ENCODE measurements around the gene DCAF11. TPM values are rescaled to one million over a fixed set of nuclear protein-coding genes. Genes with fewer than 3 reads are reported as not detected.

The DCAF11 gene
- total and polyA plus RNA-seq, 2 of the 13 experiments (the other 11 are each of a cell fraction or from before 2014, with no cell fraction given) = 150 to 257 TPM

GRCh38 chr14:24146978-24147760 lies 32.6 kb downstream of the DCAF11 start, which contains the start of gene RNF31 (continued):
- no peak; the same call in 1 of the 2 replicates for TF ChIP-seq ZBTB26 (CRISPR knock-in tag; IDR thresholded peaks at IDR 0.05; ENCODE audit: borderline replicate concordance)
- no peak; the same call in none of the 2 replicates for TF ChIP-seq JUN (CRISPR knock-in tag; IDR thresholded peaks at IDR 0.05)
- TF ChIP-seq SP1 (IDR thresholded peaks at IDR 0.05) = no peak
- peak; percentile 93 for TF ChIP-seq SP1 (CRISPR knock-in tag; IDR thresholded peaks at IDR 0.05)
- TF ChIP-seq, protein P1, sequence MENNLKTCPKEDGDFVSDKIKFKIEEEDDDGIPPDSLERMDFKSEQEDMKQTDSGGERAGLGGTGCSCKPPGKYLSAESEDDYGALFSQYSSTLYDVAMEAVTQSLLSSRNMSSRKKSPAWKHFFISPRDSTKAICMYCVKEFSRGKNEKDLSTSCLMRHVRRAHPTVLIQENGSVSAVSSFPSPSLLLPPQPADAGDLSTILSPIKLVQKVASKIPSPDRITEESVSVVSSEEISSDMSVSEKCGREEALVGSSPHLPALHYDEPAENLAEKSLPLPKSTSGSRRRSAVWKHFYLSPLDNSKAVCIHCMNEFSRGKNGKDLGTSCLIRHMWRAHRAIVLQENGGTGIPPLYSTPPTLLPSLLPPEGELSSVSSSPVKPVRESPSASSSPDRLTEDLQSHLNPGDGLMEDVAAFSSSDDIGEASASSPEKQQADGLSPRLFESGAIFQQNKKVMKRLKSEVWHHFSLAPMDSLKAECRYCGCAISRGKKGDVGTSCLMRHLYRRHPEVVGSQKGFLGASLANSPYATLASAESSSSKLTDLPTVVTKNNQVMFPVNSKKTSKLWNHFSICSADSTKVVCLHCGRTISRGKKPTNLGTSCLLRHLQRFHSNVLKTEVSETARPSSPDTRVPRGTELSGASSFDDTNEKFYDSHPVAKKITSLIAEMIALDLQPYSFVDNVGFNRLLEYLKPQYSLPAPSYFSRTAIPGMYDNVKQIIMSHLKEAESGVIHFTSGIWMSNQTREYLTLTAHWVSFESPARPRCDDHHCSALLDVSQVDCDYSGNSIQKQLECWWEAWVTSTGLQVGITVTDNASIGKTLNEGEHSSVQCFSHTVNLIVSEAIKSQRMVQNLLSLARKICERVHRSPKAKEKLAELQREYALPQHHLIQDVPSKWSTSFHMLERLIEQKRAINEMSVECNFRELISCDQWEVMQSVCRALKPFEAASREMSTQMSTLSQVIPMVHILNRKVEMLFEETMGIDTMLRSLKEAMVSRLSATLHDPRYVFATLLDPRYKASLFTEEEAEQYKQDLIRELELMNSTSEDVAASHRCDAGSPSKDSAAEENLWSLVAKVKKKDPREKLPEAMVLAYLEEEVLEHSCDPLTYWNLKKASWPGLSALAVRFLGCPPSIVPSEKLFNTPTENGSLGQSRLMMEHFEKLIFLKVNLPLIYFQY (CRISPR knock-in tag; IDR thresholded peaks at IDR 0.05; ENCODE audit: borderline replicate concordance) = peak; percentile 85
- TF ChIP-seq SNAPC2 (CRISPR knock-in tag; IDR thresholded peaks at IDR 0.05) = peak; percentile 84
- no peak for TF ChIP-seq ZNF891 (CRISPR knock-in tag; IDR thresholded peaks at IDR 0.05)
- peak; percentile 75; the same call in 1 of the 2 replicates for TF ChIP-seq ZNF713 (CRISPR knock-in tag; IDR thresholded peaks at IDR 0.05)
- no peak for TF ChIP-seq ZNF572 (CRISPR knock-in tag; IDR thresholded peaks at IDR 0.05)
- peak; percentile 68; the same call in 1 of the 2 replicates for TF ChIP-seq YEATS2 (CRISPR knock-in tag; IDR thresholded peaks at IDR 0.05; ENCODE audit: borderline replicate concordance)
- TF ChIP-seq HMGXB4 (CRISPR knock-in tag; IDR thresholded peaks at IDR 0.05; ENCODE audit: borderline replicate concordance in 1 of 2, low read depth in 1 of 2) = peak; percentile 59 to 67
- peak; percentile 11 for TF ChIP-seq MED8 (CRISPR knock-in tag; IDR thresholded peaks at IDR 0.05; ENCODE audit: insufficient replicate concordance)
- TF ChIP-seq HDAC2 (CRISPR knock-in tag; IDR thresholded peaks at IDR 0.05) = no peak; the same call in 1 of the 2 replicates
- peak; percentile 10 for TF ChIP-seq ZMAT3 (CRISPR knock-in tag; conservative IDR thresholded peaks at IDR 0.05)
- no peak; the same call in 1 of the 2 replicates for TF ChIP-seq KLF15 (CRISPR knock-in tag; IDR thresholded peaks at IDR 0.05; ENCODE audit: borderline replicate concordance)
- no peak for TF ChIP-seq ZNF790 (CRISPR knock-in tag; IDR thresholded peaks at IDR 0.05; ENCODE audit: borderline replicate concordance)
- TF ChIP-seq MAZ (IDR thresholded peaks at IDR 0.05; ENCODE audit: borderline replicate concordance, low read depth, low read length) = peak; percentile 72
- peak; percentile 63 for TF ChIP-seq MAZ (CRISPR knock-in tag; IDR thresholded peaks at IDR 0.05; ENCODE audit: low read depth)
- TF ChIP-seq ZNF788 (CRISPR knock-in tag; IDR thresholded peaks at IDR 0.05; ENCODE audit: borderline replicate concordance) = peak; percentile 74; the same call in 1 of the 2 replicates
- TF ChIP-seq THAP8 (CRISPR knock-in tag; IDR thresholded peaks at IDR 0.05; ENCODE audit: borderline replicate concordance) = no peak
- no peak for TF ChIP-seq MAFF (IDR thresholded peaks at IDR 0.05; ENCODE audit: low read depth, low read length)
- no peak for TF ChIP-seq SETDB1 (CRISPR knock-in tag; IDR thresholded peaks at IDR 0.05; ENCODE audit: borderline replicate concordance)
